22Rv1 (cell line): Measurements from ENCODE around the gene LZIC.

ENCODE experiments used
- ZFX ChIP-seq: fragments of 450-650 bp; IDR thresholded peaks from 2 replicates; pipeline ENCODE4 v1.6.1; 2017; ENCODE audit warnings: antibody characterized with exemption, borderline replicate concordance
- TF ChIP-seq, protein P1 (sequence below): fragments of 450-650 bp; IDR thresholded peaks from 2 replicates; pipeline ENCODE4 v1.5.1; 2017; ENCODE audit warnings: mild to moderate bottlenecking

GRCh38 chr1:9904596-9904995, 38.6 kb downstream of the LZIC start:
- TF ChIP-seq, protein P1, sequence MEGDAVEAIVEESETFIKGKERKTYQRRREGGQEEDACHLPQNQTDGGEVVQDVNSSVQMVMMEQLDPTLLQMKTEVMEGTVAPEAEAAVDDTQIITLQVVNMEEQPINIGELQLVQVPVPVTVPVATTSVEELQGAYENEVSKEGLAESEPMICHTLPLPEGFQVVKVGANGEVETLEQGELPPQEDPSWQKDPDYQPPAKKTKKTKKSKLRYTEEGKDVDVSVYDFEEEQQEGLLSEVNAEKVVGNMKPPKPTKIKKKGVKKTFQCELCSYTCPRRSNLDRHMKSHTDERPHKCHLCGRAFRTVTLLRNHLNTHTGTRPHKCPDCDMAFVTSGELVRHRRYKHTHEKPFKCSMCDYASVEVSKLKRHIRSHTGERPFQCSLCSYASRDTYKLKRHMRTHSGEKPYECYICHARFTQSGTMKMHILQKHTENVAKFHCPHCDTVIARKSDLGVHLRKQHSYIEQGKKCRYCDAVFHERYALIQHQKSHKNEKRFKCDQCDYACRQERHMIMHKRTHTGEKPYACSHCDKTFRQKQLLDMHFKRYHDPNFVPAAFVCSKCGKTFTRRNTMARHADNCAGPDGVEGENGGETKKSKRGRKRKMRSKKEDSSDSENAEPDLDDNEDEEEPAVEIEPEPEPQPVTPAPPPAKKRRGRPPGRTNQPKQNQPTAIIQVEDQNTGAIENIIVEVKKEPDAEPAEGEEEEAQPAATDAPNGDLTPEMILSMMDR = no peak
- no peak for TF ChIP-seq ZFX
